NB4 (cell line): ENCODE measurements around the gene ADARB2.

Experiments
- MYC ChIP-seq: IDR thresholded peaks from 2 replicates; pipeline ENCODE4 v1.6.1; 2011; ENCODE audit warnings: low read depth, low read length
- POLR2A ChIP-seq: IDR thresholded peaks from 2 replicates; pipeline ENCODE4 v1.6.1; 2011; ENCODE audit warnings: mild to moderate bottlenecking; ENCODE audit not compliant: insufficient read length; ENCODE audit errors: extremely low read depth
- TF ChIP-seq, protein P1 (sequence below): IDR thresholded peaks from one replicate; pipeline ENCODE4 v1.5.1; 2012; ENCODE audit warnings: low read depth, low read length
- TF ChIP-seq, protein P2 (sequence below): IDR thresholded peaks from 2 replicates; pipeline ENCODE4 v1.6.1; 2011; ENCODE audit warnings: low read depth, low read length

GRCh38 chr10:1297566-1298301 is 439.6 kb downstream of the ADARB2 start:
- TF ChIP-seq, protein P1, sequence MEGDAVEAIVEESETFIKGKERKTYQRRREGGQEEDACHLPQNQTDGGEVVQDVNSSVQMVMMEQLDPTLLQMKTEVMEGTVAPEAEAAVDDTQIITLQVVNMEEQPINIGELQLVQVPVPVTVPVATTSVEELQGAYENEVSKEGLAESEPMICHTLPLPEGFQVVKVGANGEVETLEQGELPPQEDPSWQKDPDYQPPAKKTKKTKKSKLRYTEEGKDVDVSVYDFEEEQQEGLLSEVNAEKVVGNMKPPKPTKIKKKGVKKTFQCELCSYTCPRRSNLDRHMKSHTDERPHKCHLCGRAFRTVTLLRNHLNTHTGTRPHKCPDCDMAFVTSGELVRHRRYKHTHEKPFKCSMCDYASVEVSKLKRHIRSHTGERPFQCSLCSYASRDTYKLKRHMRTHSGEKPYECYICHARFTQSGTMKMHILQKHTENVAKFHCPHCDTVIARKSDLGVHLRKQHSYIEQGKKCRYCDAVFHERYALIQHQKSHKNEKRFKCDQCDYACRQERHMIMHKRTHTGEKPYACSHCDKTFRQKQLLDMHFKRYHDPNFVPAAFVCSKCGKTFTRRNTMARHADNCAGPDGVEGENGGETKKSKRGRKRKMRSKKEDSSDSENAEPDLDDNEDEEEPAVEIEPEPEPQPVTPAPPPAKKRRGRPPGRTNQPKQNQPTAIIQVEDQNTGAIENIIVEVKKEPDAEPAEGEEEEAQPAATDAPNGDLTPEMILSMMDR, result no peak
- TF ChIP-seq POLR2A (no peak), MYC (no peak)
- TF ChIP-seq, protein P2, sequence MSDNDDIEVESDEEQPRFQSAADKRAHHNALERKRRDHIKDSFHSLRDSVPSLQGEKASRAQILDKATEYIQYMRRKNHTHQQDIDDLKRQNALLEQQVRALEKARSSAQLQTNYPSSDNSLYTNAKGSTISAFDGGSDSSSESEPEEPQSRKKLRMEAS, result no peak
